Esophagus muscularis mucosa (tissue), 4 donors: ENCODE results near the gene SLC25A30. TPM values are rescaled to one million over a fixed set of nuclear protein-coding genes. Genes with fewer than 3 reads are reported as not detected.

Experiments used
- DNase-seq: peaks from one replicate; pipeline ENCODE4 v3.0.0-alpha.2; 2017; ENCODE audit errors: extremely low spot score
- H3K27ac ChIP-seq, 4 donors: fragments of 200-600 bp; sonication (generic); replicated peaks in 1 of 4; 1 replicate in 3 of 4; 2 replicates in 1 of 4; pipeline ENCODE4 v1.5.1; 2016 to 2019; ENCODE audit warnings: mild to moderate bottlenecking in 1 of 4
- H3K27me3 ChIP-seq, 4 donors: fragments of 200-600 bp; sonication (generic); one replicate each; pipeline versions ENCODE4 v1.5.1 to v1.6.0; 2016 to 2019
- H3K36me3 ChIP-seq, 4 donors: fragments of 200-600 bp; sonication (generic); one replicate each; pipeline ENCODE4 v1.5.1; 2016 to 2019
- H3K4me1 ChIP-seq, 4 donors: fragments of 200-600 bp; sonication (generic); one replicate each; pipeline ENCODE4 v1.5.1; 2016 to 2019
- H3K4me3 ChIP-seq, 4 donors: fragments of 200-600 bp; sonication (generic); 1 replicate in 2 of 4; 2 replicates in 2 of 4; pipeline ENCODE4 v1.5.1; 2016 to 2019; ENCODE audit warnings: mild to moderate bottlenecking in 4 of 4, moderate library complexity in 1 of 4
- H3K9me3 ChIP-seq, 4 donors: fragments of 200-600 bp; sonication (generic); 1 replicate in 3 of 4; 2 replicates in 1 of 4; pipeline ENCODE4 v1.5.1; 2016 to 2019
- EP300 ChIP-seq: sonication (generic); formaldehyde crosslinking; IDR thresholded peaks from one replicate; pipeline ENCODE4 v1.6.1; 2017; ENCODE audit warnings: antibody characterized with exemption
- POLR2A ChIP-seq: fragments of 450-650 bp; IDR thresholded peaks from one replicate; pipeline ENCODE4 v1.6.1; 2017; ENCODE audit warnings: antibody characterized with exemption, moderate library complexity, mild to moderate bottlenecking, low read depth
- POLR2AphosphoS5 ChIP-seq, 2 donors: sonication (generic); formaldehyde crosslinking; IDR thresholded peaks; one replicate each; pipeline ENCODE4 v1.6.1; 2017; ENCODE audit warnings: antibody characterized with exemption in 2 of 2
- WGBS: methylation state at CpG from one replicate; pipeline ENCODE4 v1.1.5; 2018; 5-methylcytosine and 5-hydroxymethylcytosine counted together
- intact Hi-C: fragments of 100-400 bp; cut with DNase I; formaldehyde crosslinking; loops from one replicate; pipeline ENCODE4 v1.15.1; 2023
- total RNA-seq, 4 donors: library from RNA; depleted of rRNA; stranded (reverse); fragments of >200 nt; gene quantifications; one replicate each; pipeline versions ENCODE4 v1.1.0 to v1.2.1, GENCODE V29; 2016
- TF ChIP-seq, protein P1 (sequence below), 3 experiments: fragments of 200-600 bp in 2 of 3; fragments of 450-650 bp in 1 of 3; sonication (generic) in 2 of 3; IDR thresholded peaks; one replicate each; pipeline ENCODE4 v1.5.1; 2017 to 2019; ENCODE audit warnings: antibody characterized with exemption in 3 of 3, mild to moderate bottlenecking in 2 of 3, moderate library complexity in 1 of 3

SLC25A30 gene
- total RNA-seq, 4 donors from 2014 or later: 8.8 to 13.4 (median 10.3) TPM

GRCh38 chr13:45456196-45456972, 38.2 kb upstream of the SLC25A30 start:
- Histone ChIP-seq H3K4me1 (no peaks in the 10 kb centered on the region), H3K36me3 (no peaks in the 10 kb centered on the region), H3K27ac (no peak overlapping the region), H3K27me3 (peaks cover 0 to 4% (median 0%) of the 10 kb centered on the region in 4 donors), H3K9me3 (no peaks in the 10 kb centered on the region), H3K4me3 (no peak overlapping the region)
- intact Hi-C loops: no loop called here
- WGBS: 82% methylated on average over 2 of the region's 2 CpGs
- DNase-seq: no peak
- no peak for TF ChIP-seq EP300
- TF ChIP-seq POLR2A: no peak
- TF ChIP-seq POLR2AphosphoS5 (IDR thresholded peaks at IDR 0.05): no peak
- TF ChIP-seq, protein P1, sequence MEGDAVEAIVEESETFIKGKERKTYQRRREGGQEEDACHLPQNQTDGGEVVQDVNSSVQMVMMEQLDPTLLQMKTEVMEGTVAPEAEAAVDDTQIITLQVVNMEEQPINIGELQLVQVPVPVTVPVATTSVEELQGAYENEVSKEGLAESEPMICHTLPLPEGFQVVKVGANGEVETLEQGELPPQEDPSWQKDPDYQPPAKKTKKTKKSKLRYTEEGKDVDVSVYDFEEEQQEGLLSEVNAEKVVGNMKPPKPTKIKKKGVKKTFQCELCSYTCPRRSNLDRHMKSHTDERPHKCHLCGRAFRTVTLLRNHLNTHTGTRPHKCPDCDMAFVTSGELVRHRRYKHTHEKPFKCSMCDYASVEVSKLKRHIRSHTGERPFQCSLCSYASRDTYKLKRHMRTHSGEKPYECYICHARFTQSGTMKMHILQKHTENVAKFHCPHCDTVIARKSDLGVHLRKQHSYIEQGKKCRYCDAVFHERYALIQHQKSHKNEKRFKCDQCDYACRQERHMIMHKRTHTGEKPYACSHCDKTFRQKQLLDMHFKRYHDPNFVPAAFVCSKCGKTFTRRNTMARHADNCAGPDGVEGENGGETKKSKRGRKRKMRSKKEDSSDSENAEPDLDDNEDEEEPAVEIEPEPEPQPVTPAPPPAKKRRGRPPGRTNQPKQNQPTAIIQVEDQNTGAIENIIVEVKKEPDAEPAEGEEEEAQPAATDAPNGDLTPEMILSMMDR (IDR thresholded peaks at IDR 0.05): no peak

DNA sequence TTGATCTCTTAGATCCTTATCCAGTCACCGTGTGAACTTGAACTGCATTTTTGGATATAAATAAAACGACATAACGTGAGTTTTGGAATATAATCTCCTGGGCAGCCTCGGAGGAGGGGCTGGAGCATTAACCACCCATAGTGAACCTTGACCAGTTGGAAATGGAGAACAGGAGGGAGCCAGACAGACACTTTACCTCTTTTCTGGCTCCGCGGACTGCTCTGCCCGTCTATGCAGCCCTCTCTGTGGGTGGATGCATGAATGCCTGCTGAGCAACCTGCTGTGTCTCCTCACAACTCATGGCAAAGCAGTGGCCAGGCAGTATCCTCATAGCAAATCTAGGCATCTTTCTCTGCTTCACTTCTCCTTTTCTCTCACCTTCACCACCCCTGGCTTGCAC, 36.0 kb upstream of the SLC25A30 start:
- 69% methylated on average over 7 of the region's 7 CpGs for WGBS
- TF ChIP-seq, protein P1 (IDR thresholded peaks at IDR 0.05): no peak
- TF ChIP-seq POLR2A (no peak), POLR2AphosphoS5 (IDR thresholded peaks at IDR 0.05) (no peak), EP300 (no peak)
- Histone ChIP-seq H3K4me3 (no peak overlapping the region), H3K36me3 (no peaks in the 10 kb centered on the region), H3K27me3 (peaks cover 0 to 2% (median 0%) of the 10 kb centered on the region in 4 donors), H3K9me3 (no peaks in the 10 kb centered on the region), H3K27ac (no peak overlapping the region), H3K4me1 (no peaks in the 10 kb centered on the region)
- DNase-seq: no peak
- intact Hi-C loops: no loop called here

- 88% methylated on average over 4 of the region's 4 CpGs for WGBS
- TF ChIP-seq POLR2AphosphoS5 (IDR thresholded peaks at IDR 0.05): no peak
- no peak for TF ChIP-seq EP300
- no peak for TF ChIP-seq POLR2A
- TF ChIP-seq, protein P1 (IDR thresholded peaks at IDR 0.05): no peak
- no peaks in the 10 kb centered on the region for H3K9me3 ChIP-seq
- no peak for DNase-seq
- H3K27me3 ChIP-seq: peaks cover 0 to 3% (median 0%) of the 10 kb centered on the region in 4 donors
- H3K27ac ChIP-seq: no peak overlapping the region
- no peaks in the 10 kb centered on the region for H3K4me1 ChIP-seq
- intact Hi-C loops: no loop called here
- H3K36me3 ChIP-seq: no peaks in the 10 kb centered on the region
- H3K4me3 ChIP-seq: no peak overlapping the region
Measured at GRCh38 chr13:45451282-45451681, 33.1 kb upstream of the SLC25A30 start.

GRCh38 chr13:45448965-45449559, 30.9 kb upstream of the SLC25A30 start:
- intact Hi-C loops: no loop called here
- Histone ChIP-seq H3K4me3 (no peak overlapping the region), H3K27ac (no peak overlapping the region), H3K36me3 (no peaks in the 10 kb centered on the region), H3K4me1 (no peaks in the 10 kb centered on the region), H3K9me3 (no peaks in the 10 kb centered on the region), H3K27me3 (peaks cover 0 to 3% (median 0%) of the 10 kb centered on the region in 4 donors)
- TF ChIP-seq POLR2A (no peak), EP300 (no peak), POLR2AphosphoS5 (IDR thresholded peaks at IDR 0.05) (no peak)
- TF ChIP-seq, protein P1 (IDR thresholded peaks at IDR 0.05): no peak
- WGBS: 94% methylated on average over 1 of the region's 1 CpG
- no peak for DNase-seq
